ENCODE measurements around the gene PLEKHJ1. TPM values are rescaled to one million over a fixed set of nuclear protein-coding genes. Genes with fewer than 3 reads are reported as not detected.

The PLEKHJ1 gene
- total RNA-seq, 1 experiment from 2014 or later = 44.5 TPM

DNA sequence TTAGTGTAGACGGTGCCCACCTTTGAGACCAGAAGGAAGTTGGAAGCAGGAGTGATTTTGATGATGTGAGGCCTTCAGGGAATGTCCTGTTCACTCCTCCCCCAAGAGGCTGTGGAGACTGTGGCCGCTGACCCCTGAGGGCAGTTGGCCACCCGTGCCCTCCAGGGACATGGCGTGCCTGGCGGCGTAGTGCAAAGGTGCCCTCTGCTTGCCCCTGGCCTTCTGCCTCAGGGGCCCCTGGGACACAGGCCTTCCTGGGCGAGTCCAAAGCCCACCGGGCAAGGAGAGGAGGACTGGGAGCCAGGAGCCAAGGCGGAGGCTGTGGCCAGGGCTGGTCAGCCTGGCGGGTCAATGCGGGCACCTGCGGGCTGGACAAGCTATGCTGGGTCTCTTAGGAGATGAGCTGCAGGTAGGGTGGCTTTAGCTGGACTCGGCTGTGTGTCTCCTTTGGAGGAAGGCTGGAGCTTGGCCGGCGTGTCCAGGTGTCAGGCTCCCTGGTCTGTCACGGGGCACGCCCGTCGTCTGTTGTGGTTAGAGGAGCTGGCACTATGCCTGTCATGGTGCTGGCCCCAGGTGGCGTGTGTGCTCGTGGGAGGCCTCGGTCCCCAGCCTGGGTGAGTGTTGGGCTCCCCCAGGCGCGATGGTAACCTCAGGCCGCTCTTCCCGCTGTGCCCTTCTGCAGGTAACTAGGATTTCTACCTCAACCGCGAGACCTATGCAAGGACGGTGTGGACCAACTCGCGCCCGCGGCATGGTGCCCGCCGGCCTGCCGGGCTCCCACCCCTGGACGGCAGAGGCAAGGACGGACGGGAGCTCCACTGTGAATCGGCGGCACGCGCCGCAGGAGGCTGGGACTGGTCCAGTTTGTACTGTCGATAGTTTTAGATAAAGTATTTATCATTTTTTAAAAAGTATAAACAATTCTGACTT lies 6.8 kb downstream of the PLEKHJ1 start:
- in situ Hi-C loops (cut with HindIII; ENCODE audit: low pct_unique_long_range_greater_than_20kb, low sequenced_read_pairs) = no loop called here
- no peak for DNase-seq (ENCODE audit: low read depth, low spot score)

DNA sequence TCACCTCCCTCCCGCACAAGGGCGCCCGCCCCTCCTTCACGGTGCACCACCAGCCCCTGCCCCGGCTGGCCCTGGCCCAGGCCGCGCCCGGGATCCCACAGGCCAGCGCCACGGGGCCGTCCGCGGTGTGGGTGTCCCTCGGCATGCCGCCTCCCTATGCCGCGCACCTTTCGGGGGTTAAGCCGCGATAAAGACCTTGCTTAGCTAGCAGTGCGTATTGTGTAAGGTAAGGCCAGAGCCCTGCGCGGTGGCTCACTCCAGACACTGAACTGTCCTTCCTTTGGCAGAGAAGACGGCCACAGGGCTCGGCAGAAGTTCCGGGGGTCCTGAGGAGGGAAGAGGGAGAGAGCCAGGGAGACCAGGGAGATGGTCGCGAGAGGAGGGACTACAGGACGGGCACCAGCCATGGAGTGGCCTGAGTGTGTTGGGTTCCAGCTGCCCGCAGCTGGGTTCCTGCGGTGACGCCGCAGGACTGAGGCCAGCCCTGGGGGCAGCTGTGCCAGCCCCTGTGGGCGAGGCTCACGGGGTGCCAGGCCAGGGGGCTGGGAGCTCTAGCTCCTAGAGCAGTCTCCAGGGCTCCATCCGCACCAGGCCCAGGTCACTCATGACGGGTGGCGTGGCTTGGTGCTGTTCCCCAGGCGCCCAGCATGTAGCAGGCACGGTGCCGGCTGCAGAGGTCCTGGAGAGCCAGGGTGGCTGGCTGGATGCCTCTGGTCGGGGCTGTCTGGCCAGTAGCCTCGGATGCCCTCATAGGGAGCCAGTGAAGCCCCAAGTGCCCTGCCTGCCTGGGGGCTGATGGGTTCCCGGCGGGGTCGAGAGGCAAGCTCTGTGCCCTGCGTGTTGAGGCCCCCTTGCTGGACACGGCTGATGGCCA lies 7.7 kb downstream of the PLEKHJ1 start:
- in situ Hi-C loops (cut with HindIII; ENCODE audit: low pct_unique_long_range_greater_than_20kb, low sequenced_read_pairs) = no loop called here
- no peak for DNase-seq (ENCODE audit: low read depth, low spot score)

- DNase-seq (ENCODE audit: low read depth, low spot score) = no peak
- in situ Hi-C loops (cut with HindIII; ENCODE audit: low pct_unique_long_range_greater_than_20kb, low sequenced_read_pairs) = no loop called here
Measured at GRCh38 chr19:2227415-2228156, 8.5 kb downstream of the PLEKHJ1 start.

- in situ Hi-C loops (cut with HindIII; ENCODE audit: low pct_unique_long_range_greater_than_20kb, low sequenced_read_pairs) = no loop called here
Measured at GRCh38 chr19:2226840-2227360, 9.2 kb downstream of the PLEKHJ1 start.

GRCh38 chr19:2226051-2226839 lies 9.9 kb downstream of the PLEKHJ1 start:
- no peak for DNase-seq (ENCODE audit: low read depth, low spot score)
- in situ Hi-C loops (cut with HindIII; ENCODE audit: low pct_unique_long_range_greater_than_20kb, low sequenced_read_pairs) = no loop called here

More at GRCh38 chr19:2226840-2227360, 9.2 kb downstream of the PLEKHJ1 start:
- DNase-seq (ENCODE audit: low read depth, low spot score) = no peak

GRCh38 chr19:2225415-2226050 lies 10.6 kb downstream of the PLEKHJ1 start:
- in situ Hi-C loops (cut with HindIII; ENCODE audit: low pct_unique_long_range_greater_than_20kb, low sequenced_read_pairs) = no loop called here
- DNase-seq (ENCODE audit: low read depth, low spot score) = no peak

- DNase-seq (ENCODE audit: low read depth, low spot score) = no peak
- in situ Hi-C loops (cut with HindIII; ENCODE audit: low pct_unique_long_range_greater_than_20kb, low sequenced_read_pairs) = no loop called here
Measured at GRCh38 chr19:2224754-2225349, 11.3 kb downstream of the PLEKHJ1 start.

DNA sequence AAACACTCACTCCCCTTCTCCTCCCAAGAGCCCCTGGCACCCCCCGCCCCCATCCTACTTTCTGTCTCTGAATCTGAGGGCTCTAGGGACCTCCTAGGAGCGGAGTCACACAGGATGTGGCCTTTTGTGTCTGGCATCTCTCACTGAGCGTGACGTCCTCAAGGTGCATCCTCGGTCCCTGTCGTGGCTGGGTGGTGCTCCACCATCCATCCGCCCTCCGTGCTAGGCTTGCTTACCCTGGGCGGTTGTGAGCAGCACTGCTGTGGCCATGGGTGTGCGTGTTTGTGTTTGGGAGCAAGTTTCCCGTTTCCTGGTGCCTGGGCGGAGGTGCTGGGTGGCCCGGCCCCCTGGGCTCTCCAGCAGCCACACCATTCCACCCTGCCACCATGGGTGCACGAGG lies 12.2 kb downstream of the PLEKHJ1 start:
- DNase-seq (ENCODE audit: low read depth, low spot score) = no peak
- in situ Hi-C loops (cut with HindIII; ENCODE audit: low pct_unique_long_range_greater_than_20kb, low sequenced_read_pairs) = no loop called here

GRCh38 chr19:2223391-2223790 lies 12.7 kb downstream of the PLEKHJ1 start:
- no peak for DNase-seq (ENCODE audit: low read depth, low spot score)
- in situ Hi-C loops (cut with HindIII; ENCODE audit: low pct_unique_long_range_greater_than_20kb, low sequenced_read_pairs) = no loop called here

DNA sequence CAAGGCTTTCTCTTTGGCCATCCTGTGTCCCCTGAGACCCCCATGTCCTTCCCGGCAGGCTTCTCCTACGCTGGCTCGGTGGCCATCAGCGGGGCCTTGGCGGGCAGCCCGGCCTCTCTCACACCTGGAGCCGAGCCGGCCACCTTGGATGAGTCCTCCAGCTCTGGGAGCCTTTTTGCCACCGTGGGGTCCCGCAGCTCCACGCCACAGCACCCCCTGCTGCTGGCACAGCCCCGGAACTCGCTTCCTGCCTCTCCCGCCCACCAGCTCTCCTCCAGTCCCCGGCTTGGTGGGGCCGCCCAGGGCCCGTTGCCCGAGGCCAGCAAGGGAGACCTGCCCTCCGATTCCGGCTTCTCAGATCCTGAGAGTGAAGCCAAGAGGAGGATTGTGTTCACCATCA lies 14.2 kb downstream of the PLEKHJ1 start:
- in situ Hi-C loops (cut with HindIII; ENCODE audit: low pct_unique_long_range_greater_than_20kb, low sequenced_read_pairs) = no loop called here

DNA sequence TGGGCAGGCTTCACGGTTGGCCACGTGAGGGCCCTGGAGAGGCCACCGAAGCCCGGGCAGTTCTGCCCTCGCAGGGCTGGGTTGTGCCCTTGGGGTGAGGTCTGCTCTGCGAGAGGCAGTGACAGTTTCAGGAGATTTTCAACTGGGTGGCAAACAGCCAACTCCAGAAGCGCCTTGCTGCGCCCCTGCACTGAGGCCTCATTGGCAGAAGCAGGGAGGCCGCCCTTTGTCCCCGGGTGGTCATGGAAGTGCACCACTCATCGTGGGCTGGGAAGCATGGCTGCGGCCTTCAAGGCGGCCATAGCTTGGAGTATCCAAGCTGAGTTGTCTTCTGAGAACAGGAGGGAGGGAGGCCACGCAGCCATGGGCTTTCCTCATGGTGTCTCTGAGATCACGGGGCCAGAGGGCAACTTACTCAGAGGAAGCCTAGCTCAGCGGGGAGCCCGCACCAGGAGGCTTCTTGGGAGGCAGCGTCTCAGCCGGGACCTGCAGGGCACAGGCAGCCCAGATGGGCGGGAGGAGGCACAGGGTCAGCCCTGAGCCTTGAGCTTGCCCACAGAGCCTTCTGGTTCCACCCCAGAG lies 14.8 kb downstream of the PLEKHJ1 start:
- no peak for DNase-seq (ENCODE audit: low read depth, low spot score)
- in situ Hi-C loops (cut with HindIII; ENCODE audit: low pct_unique_long_range_greater_than_20kb, low sequenced_read_pairs) = no loop called here

More for the DNA sequence above, 14.2 kb downstream of the PLEKHJ1 start:
- no peak for DNase-seq (ENCODE audit: low read depth, low spot score)

- in situ Hi-C loops (cut with HindIII; ENCODE audit: low pct_unique_long_range_greater_than_20kb, low sequenced_read_pairs) = no loop called here
- no peak for DNase-seq (ENCODE audit: low read depth, low spot score)
Measured at GRCh38 chr19:2219726-2220125, 16.4 kb downstream of the PLEKHJ1 start.

- DNase-seq (ENCODE audit: low read depth, low spot score) = no peak
- in situ Hi-C loops (cut with HindIII; ENCODE audit: low pct_unique_long_range_greater_than_20kb, low sequenced_read_pairs) = no loop called here
Measured at GRCh38 chr19:2217591-2217990, 18.5 kb downstream of the PLEKHJ1 start.

- in situ Hi-C loops (cut with HindIII; ENCODE audit: low pct_unique_long_range_greater_than_20kb, low sequenced_read_pairs) = no loop called here
Measured at GRCh38 chr19:2216361-2217225, 19.5 kb downstream of the PLEKHJ1 start.

GRCh38 chr19:2215281-2215751 lies 20.8 kb downstream of the PLEKHJ1 start:
- DNase-seq (ENCODE audit: low read depth, low spot score) = no peak
- in situ Hi-C loops (cut with HindIII; ENCODE audit: low pct_unique_long_range_greater_than_20kb, low sequenced_read_pairs) = no loop called here

More at GRCh38 chr19:2216361-2217225, 19.5 kb downstream of the PLEKHJ1 start:
- no peak for DNase-seq (ENCODE audit: low read depth, low spot score)
